HL-60 (cell line): Measurements from ENCODE around the gene KMT2E.

Experiments
- DNase-seq, 2 experiments: peaks; one replicate each; pipeline ENCODE4 v3.0.0-alpha.2; 2010 to 2020; ENCODE audit warnings: low read depth in 1 of 2, low spot score in 1 of 2
- H3K27ac ChIP-seq: fragments of 250-450 bp; sonication (Bioruptor Pico); replicated peaks from 2 replicates; pipeline ENCODE4 v1.5.1; 2020; ENCODE audit warnings: mild to moderate bottlenecking, moderate library complexity
- H3K27me3 ChIP-seq: fragments of 250-450 bp; sonication (Bioruptor Pico); 2 replicates; pipeline ENCODE4 v1.5.1; 2021; ENCODE audit warnings: mild to moderate bottlenecking, moderate library complexity; ENCODE audit not compliant: insufficient read depth, poor library complexity, severe bottlenecking
- H3K4me3 ChIP-seq: replicated peaks from 2 replicates; pipeline ENCODE4 v1.5.1; 2011; ENCODE audit warnings: mild to moderate bottlenecking, control low read depth, low read length; ENCODE audit not compliant: insufficient read depth
- GABPA ChIP-seq: IDR thresholded peaks from 2 replicates; pipeline ENCODE4 v1.6.1; 2012; ENCODE audit warnings: low read depth
- POLR2AphosphoS5 ChIP-seq: IDR thresholded peaks from 2 replicates; pipeline ENCODE4 v1.6.1; 2012; ENCODE audit warnings: low read depth
- REST ChIP-seq: IDR thresholded peaks from 2 replicates; pipeline ENCODE4 v1.6.1; 2012; ENCODE audit warnings: low read depth; ENCODE audit not compliant: insufficient replicate concordance
- SPI1 ChIP-seq: IDR thresholded peaks from 2 replicates; pipeline ENCODE4 v1.6.1; 2012; ENCODE audit warnings: low read depth, mild to moderate bottlenecking, borderline replicate concordance
- TF ChIP-seq, protein P1 (sequence below): IDR thresholded peaks from one replicate; pipeline ENCODE4 v1.5.1; 2011; ENCODE audit warnings: low read length, control low read depth, inconsistent platforms; ENCODE audit not compliant: insufficient read depth

Gene KMT2E

GRCh38 chr7:105067691-105068090, 53.7 kb downstream of the KMT2E start:
- Histone ChIP-seq H3K27me3 (no peaks in the 10 kb centered on the region), H3K27ac (no peak overlapping the region), H3K4me3 (no peak overlapping the region)
- TF ChIP-seq GABPA, result no peak
- TF ChIP-seq, protein P1, sequence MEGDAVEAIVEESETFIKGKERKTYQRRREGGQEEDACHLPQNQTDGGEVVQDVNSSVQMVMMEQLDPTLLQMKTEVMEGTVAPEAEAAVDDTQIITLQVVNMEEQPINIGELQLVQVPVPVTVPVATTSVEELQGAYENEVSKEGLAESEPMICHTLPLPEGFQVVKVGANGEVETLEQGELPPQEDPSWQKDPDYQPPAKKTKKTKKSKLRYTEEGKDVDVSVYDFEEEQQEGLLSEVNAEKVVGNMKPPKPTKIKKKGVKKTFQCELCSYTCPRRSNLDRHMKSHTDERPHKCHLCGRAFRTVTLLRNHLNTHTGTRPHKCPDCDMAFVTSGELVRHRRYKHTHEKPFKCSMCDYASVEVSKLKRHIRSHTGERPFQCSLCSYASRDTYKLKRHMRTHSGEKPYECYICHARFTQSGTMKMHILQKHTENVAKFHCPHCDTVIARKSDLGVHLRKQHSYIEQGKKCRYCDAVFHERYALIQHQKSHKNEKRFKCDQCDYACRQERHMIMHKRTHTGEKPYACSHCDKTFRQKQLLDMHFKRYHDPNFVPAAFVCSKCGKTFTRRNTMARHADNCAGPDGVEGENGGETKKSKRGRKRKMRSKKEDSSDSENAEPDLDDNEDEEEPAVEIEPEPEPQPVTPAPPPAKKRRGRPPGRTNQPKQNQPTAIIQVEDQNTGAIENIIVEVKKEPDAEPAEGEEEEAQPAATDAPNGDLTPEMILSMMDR, result no peak
- no peak for TF ChIP-seq REST
- TF ChIP-seq SPI1, result no peak
- no peak for TF ChIP-seq POLR2AphosphoS5
- no peak for DNase-seq

- TF ChIP-seq REST (no peak), GABPA (no peak), SPI1 (no peak), POLR2AphosphoS5 (no peak)
- TF ChIP-seq, protein P1, result no peak
- no peak for DNase-seq
- H3K27ac ChIP-seq, result no peak overlapping the region
- no peak overlapping the region for H3K4me3 ChIP-seq
- H3K27me3 ChIP-seq, result no peaks in the 10 kb centered on the region
Observed at GRCh38 chr7:105068886-105069285, 54.9 kb downstream of the KMT2E start.

DNA sequence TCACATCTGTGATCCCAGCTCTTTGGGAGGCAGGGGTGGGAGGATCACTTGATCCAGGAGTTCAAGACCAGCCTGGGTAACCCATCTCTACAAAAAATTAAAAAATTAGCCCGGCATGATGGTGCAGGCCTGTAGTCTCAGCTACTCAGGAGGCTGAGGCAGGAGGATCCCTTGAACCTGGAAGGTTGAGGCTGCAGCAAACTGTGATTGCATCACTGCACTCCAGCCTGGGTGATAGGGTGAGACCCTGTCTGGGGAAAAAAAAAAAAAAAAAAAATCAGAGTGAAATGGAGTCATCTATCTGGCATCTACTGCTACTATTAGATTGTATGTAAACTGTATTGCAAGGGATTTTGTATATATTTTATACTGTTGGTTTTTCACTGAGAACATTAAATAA, 59.1 kb downstream of the KMT2E start:
- H3K27ac ChIP-seq, result no peak overlapping the region
- no peak for TF ChIP-seq GABPA
- no peak for TF ChIP-seq SPI1
- TF ChIP-seq REST, result no peak
- no peak for TF ChIP-seq POLR2AphosphoS5
- TF ChIP-seq, protein P1, result no peak
- H3K27me3 ChIP-seq, result no peaks in the 10 kb centered on the region
- DNase-seq, result no peak
- H3K4me3 ChIP-seq, result no peak overlapping the region
